ENCODE data around the gene MAP3K19.

The MAP3K19 gene

GRCh38 chr2:135048122-135048521 is 875 bp upstream of the MAP3K19 start (continued):
- no peak for TF ChIP-seq ZNF248 (tag by site-specific recombination; IDR thresholded peaks at IDR 0.05)
- no peak for TF ChIP-seq ZNF785 (tag by site-specific recombination; IDR thresholded peaks at IDR 0.05)

DNA sequence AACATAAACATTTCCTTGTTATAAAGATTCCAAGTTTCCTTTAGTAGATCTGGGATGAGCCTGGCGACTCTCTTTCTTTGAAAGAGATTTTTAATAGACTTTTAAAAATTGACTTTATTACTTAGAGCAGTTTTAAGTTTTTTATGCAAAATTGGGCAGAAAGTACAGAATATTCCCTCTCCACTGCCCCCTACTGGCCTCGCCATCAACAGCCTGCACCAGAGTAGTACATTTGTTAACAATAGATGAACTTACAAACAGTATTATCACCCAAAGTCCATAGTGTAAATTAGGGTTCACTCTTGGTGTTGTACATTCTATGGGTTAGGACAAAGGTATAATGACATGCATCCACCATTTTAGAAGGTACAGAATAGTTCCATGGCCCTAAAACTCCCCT is 3.9 kb downstream of the MAP3K19 start:
- no peaks in the 10 kb centered on the region for H3K36me3 ChIP-seq (ENCODE audit: control insufficient read depth in 2 of 2, insufficient read depth in 1 of 2, low read length in 2 of 2)
- H3K27ac ChIP-seq (ENCODE audit: extremely low read depth, low read depth, low read length), result no peak overlapping the region
- POLR2A ChIA-PET, result no interaction called here
- no peaks in the 10 kb centered on the region for H3K9me3 ChIP-seq (ENCODE audit: control insufficient read depth, insufficient read depth, low read depth, low read length)
- no peaks in the 10 kb centered on the region; the same call in 1 of the 2 replicates for H3K4me1 ChIP-seq (ENCODE audit: control insufficient read depth, insufficient read depth, low read length)
- CTCF ChIA-PET, result interaction anchor here (0.6 to 1.0 kb wide), 4 partner anchors 22 to 236 kb away, joined by 3 read pairs; no protein-coding TSS in a partner anchor
- H3K4me3 ChIP-seq (ENCODE audit: low read depth, low read length), result no peak overlapping the region
- TF ChIP-seq ZNF776 (tag by site-specific recombination; IDR thresholded peaks at IDR 0.05; ENCODE audit: borderline replicate concordance), result no peak
- no peak for TF ChIP-seq ZNF692 (tag by site-specific recombination; IDR thresholded peaks at IDR 0.05)
- no peak for TF ChIP-seq TSHZ1 (tag by site-specific recombination; IDR thresholded peaks at IDR 0.05; ENCODE audit: borderline replicate concordance)
- TF ChIP-seq ZNF670 (tag by site-specific recombination; IDR thresholded peaks at IDR 0.05; ENCODE audit: low read depth), result no peak
- TF ChIP-seq, protein P1, sequence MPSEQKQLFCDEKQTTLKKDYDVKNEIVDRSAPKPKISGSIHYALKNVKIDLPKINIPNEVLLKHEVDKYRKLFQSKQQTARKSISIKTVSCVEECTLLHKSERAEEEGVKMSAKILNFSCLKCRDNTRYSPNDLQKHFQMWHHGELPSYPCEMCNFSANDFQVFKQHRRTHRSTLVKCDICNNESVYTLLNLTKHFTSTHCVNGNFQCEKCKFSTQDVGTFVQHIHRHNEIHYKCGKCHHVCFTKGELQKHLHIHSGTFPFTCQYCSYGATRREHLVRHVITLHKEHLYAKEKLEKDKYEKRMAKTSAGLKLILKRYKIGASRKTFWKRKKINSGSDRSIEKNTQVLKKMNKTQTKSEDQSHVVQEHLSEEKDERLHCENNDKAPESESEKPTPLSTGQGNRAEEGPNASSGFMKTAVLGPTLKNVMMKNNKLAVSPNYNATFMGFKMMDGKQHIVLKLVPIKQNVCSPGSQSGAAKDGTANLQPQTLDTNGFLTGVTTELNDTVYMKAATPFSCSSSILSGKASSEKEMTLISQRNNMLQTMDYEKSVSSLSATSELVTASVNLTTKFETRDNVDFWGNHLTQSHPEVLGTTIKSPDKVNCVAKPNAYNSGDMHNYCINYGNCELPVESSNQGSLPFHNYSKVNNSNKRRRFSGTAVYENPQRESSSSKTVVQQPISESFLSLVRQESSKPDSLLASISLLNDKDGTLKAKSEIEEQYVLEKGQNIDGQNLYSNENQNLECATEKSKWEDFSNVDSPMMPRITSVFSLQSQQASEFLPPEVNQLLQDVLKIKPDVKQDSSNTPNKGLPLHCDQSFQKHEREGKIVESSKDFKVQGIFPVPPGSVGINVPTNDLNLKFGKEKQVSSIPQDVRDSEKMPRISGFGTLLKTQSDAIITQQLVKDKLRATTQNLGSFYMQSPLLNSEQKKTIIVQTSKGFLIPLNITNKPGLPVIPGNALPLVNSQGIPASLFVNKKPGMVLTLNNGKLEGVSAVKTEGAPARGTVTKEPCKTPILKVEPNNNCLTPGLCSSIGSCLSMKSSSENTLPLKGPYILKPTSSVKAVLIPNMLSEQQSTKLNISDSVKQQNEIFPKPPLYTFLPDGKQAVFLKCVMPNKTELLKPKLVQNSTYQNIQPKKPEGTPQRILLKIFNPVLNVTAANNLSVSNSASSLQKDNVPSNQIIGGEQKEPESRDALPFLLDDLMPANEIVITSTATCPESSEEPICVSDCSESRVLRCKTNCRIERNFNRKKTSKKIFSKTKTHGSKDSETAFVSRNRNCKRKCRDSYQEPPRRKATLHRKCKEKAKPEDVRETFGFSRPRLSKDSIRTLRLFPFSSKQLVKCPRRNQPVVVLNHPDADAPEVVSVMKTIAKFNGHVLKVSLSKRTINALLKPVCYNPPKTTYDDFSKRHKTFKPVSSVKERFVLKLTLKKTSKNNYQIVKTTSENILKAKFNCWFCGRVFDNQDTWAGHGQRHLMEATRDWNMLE (tag by site-specific recombination; conservative IDR thresholded peaks at IDR 0.05; ENCODE audit: low read depth), result no peak
- TF ChIP-seq, protein P2, sequence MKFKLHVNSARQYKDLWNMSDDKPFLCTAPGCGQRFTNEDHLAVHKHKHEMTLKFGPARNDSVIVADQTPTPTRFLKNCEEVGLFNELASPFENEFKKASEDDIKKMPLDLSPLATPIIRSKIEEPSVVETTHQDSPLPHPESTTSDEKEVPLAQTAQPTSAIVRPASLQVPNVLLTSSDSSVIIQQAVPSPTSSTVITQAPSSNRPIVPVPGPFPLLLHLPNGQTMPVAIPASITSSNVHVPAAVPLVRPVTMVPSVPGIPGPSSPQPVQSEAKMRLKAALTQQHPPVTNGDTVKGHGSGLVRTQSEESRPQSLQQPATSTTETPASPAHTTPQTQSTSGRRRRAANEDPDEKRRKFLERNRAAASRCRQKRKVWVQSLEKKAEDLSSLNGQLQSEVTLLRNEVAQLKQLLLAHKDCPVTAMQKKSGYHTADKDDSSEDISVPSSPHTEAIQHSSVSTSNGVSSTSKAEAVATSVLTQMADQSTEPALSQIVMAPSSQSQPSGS (tag by site-specific recombination; IDR thresholded peaks at IDR 0.05; ENCODE audit: low read depth), result no peak
- TF ChIP-seq ZNF639 (tag by site-specific recombination; IDR thresholded peaks at IDR 0.05), result no peak

All from HEK293 (cell line).